HG03280 (cell line): ENCODE results near the gene UNC13D.
"Not testable (repeated sequence)": the region's sequence is repeated elsewhere in the genome, so short reads cannot be mapped to it uniquely, and the experiment has no call there.

ENCODE experiments used
- ATAC-seq: cut with Tn5 transposase; IDR thresholded peaks from one replicate; pipeline ENCODE4 v1.9.1; 2021; ENCODE audit warnings: mild to moderate bottlenecking, moderate library complexity; ENCODE audit not compliant: unreplicated experiment

The UNC13D gene

DNA sequence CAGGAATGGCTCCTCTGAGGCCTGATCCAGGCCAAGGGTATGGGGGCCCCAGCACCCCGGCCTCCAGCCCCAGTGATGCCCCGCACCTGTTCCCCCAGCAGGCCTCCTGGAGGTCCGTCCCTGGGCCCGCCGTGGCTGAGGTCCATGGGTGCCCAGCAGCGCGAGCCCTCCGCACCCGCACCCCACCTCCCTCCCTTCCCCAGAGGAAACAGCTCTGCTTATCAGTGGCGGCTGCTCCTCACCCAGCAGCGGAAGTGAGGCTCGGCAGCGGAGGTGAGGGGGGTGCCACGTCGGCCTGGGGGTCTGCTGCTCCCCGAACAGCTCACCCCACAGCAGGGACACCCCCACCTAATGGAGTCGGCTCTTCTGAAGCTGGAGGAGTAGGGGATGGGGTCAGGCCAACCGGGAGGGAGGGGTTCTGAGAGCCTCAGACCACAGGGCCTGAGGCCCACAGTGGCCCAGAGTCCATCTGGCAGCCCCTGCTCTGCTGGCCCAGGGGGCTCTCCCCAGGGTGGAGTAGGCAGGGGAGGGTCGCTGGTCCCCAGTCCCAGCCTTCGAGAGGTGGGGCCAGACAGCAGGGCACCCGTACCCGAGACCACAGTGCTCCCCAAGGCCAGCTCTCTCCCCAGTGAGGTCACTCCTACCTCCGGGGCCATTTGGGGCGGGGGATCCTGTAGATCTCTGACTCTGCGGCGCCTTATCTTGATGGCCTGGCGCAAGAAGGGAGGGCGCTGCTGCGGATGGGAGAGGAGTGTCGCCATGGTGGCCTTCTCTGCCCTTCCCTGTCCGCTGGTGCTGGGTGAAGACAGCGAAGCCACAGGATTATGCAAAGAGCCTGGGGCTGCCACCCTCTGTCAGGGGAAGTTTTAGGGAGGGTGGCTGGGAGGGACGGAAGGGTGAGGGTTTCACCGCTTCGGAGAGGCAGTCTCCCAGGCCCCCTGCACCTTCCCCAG lies at the start of gene UNC13D:
Gene UNC13D, minus strand, starts transcription at position 828 of the 953 bp plus-strand sequence. Its CDS starts 67 bp downstream, at position 761.
- ATAC-seq, result no peak

- no peak for ATAC-seq
Observed at GRCh38 chr17:75893305-75894048, 49.3 kb upstream of the UNC13D start.

- ATAC-seq, result no peak
Observed at GRCh38 chr17:75892556-75893224, 48.5 kb upstream of the UNC13D start.

DNA sequence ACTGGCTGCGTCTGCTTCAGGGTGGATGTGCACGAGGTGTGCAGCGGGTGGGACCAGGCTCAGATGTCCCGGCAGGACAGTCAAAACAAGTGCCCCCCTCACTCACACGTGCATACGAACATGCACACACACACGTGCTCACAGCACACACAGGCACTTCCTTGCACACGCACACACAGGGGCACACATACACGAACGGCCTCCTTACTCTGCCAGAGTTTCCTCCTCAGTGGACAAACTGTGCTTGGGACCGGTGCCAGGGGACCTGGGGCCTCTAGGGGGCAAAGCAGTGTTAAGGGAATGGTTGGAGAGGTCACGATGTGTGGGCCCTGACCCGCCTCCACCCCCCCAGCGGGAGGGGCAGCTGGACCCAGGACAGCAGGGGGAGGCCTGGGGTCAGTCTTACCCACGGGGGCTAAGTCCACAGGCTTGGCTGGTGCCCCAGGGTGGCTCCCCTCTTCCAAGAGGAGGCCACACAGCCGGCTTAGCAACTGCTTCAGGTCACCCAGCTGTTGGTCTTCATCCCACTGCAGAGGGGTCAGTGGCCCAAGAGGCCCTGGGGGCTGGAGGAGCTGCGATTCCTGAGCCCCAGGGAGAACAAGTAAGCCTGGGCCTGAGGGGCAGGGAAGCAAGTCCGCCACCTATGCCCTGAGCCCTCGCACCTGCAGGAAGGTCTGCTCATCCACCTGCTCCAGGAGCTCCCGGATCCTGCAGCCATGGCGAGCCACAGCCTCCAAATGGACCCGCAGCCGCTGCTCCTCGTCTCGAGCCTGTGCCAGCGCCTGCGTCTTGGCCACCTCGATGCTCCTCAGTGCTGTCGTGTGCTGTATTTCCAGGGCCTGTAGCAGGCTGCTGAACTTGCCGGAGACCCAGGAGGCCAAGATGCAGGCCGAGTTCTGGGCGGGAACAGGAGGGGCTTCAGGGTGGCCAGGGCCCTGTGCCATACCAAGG lies 47.7 kb upstream of the UNC13D start:
- no peak for ATAC-seq

- no peak for ATAC-seq
Observed at GRCh38 chr17:75891022-75891604, 46.9 kb upstream of the UNC13D start.

DNA sequence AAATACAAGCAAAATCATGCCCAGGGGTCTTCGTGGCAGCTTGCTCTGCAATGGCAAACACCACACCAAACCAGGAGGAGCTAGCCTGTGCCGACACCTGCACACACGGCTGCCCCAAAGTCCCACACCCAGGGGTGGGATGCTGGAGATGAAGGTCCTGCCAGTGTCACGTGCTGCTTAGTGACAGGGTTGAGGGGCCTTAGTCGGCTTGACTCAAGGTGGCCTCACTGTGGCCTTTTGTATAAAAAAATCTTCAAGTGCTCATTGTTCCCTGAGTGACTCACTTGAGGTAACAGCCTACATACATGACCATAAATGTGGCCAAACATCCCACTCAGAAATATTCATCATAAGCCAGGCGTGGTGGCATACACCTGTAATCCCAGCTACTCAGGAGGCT lies 45.2 kb upstream of the UNC13D start:
- ATAC-seq, result no peak

GRCh38 chr17:75888484-75888883 lies 44.3 kb upstream of the UNC13D start:
- no peak for ATAC-seq

DNA sequence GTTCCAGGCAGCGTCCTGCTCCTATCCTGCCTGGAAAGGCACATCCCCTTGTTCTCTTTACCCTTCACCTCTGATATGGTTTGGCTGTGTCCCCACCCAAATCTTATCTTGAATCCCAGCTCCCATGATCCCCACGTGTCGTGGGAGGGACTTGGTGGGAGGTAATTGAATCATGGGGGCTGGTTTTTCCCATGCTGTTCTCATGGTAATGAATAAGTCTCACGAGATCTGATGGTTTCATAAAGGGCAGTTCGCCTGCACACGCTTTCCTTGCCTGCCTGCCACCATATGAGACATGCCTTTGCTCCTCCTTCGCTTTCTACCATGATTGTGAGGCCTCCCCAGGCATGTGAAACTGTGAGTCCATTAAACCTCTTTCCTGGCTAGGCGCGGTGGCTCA lies 41.7 kb upstream of the UNC13D start:
- not testable (repeated sequence) for ATAC-seq

DNA sequence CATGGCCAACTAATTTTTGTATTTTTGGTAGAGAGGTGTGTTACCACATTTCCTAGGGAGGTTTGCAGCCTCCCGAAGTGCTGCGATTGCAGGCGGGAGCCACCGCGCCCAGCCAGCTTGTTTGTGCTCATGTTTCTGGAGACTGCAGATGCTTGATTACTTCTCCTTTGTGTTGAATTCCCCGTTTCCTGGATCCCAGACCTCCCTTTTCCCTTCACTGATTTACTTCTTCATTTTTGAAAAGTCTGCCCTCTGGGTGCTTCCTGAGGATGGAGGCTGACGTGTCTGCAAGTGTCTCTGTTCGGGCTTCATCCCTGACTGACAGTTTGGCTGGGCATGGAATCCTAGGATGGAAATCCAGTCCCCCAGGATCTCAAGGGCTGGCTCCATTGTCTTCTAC lies 41.2 kb upstream of the UNC13D start:
- no peak for ATAC-seq

GRCh38 chr17:75881678-75882454 lies 37.7 kb upstream of the UNC13D start:
- no peak for ATAC-seq

GRCh38 chr17:75880266-75880665 lies 36.1 kb upstream of the UNC13D start:
- ATAC-seq, result no peak

DNA sequence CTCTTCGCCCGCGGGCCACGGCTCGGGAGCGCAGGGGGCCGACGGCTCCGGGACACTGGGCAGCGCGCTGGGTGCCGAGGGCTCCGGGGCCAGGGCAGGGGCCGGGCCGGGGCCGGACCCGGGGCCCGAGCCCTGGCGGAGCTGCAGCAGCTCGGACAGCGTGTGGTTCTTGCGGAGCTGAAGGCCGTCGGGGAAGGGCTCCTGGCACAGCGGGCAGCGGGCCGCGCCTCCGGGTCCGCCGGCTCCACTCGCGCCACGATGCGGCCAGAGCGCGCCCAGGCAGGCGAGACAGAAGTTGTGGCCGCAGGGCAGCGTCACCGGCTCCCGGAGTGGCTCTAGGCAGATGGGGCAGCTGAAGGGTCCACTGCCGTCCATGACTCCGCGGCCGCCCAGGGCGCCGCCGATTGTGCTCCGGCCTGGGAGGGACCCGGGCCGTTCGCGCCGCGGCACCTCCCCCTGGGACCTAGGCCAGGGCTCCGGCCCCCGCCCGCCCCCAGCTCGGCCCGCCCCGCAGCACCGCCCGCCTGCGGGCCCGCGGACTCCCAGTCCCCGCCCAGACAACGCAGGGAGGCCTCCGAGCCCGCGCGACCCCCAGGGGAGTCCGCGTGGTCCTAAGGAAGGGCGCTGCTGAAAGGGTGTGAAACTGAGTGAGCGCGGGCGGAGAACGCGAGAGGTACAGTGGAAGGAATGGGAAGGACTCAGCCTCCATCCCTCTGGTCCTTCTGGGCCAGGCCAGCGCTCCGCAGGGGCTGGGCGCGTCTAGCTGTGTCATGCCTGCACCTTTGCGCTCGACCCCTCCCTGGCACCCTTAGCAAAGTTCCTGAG lies 34.2 kb upstream of the UNC13D start, which contains the start of gene TRIM47:
Gene TRIM47, minus strand, starts transcription at position 408 of the 825 bp plus-strand sequence. Its CDS starts 33 bp downstream, at position 375.
- peak; percentile 12 for ATAC-seq

- peak; percentile 73 for ATAC-seq
Observed at GRCh38 chr17:75877752-75878173, 33.6 kb upstream of the UNC13D start.

GRCh38 chr17:75876938-75877751 lies 32.9 kb upstream of the UNC13D start:
- ATAC-seq, result peak; percentile 9

DNA sequence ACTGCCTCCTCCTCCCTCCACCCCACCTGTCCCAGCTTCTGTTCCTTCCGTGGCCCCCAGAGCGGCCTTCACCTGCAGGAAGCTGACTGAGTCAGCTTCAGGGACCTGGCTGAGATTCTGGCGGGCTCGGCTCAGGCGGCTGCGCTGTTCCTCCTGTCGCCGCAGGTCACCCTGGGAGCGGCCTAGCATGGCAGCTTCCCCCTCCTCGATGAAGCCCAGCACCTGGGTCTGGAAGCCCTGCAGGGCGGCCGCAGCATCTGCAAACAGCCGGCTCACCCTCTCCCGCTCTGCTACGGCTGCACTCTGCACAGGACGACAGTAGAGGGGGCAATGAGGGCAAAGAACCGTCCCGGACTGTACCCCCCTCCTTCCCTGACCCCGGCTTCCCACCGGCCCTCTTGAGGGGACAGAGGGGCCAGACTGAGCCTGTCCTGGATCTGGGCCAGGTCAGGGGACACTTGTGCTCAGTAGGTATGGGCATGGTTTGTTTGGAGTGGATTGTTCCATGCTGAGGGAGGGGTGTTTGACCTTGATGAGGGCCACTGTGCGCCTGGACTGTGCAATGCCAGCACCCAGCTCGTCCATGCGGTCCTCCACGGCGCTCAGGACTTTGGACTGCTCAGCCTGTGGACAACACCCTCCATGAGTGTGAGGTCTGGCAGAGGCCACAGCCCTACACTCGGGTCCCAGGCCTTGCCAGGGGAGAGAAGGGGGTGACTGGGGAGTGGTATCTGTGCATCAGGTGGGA lies 32.2 kb upstream of the UNC13D start:
- ATAC-seq, result no peak

DNA sequence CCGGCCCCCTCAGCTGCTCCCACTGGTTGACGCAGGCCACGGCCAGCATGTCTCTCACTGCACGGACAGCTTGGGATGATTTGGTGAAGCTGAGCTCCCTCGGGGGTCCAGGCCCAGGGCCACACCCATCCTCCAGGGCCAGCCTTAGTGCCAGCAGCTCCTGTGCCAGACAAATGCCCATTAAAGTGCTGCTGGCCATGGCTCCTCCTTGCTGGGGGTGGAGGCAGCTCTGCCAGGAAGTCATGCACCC lies 31.7 kb upstream of the UNC13D start:
- no peak for ATAC-seq
